Esophagus mucosa (tissue), 1 donor: ENCODE results near the gene DIS3L. TPM values are rescaled to one million over a fixed set of nuclear protein-coding genes. Genes with fewer than 3 reads are reported as not detected.
"Not testable (repeated sequence)": the region's sequence is repeated elsewhere in the genome, so short reads cannot be mapped to it uniquely, and the experiment has no call there.

Experiments
- ATAC-seq: fragments of 200-7000 bp; cut with Tn5 transposase; one replicate; pipeline ENCODE4 v1.9.1; 2020
- total RNA-seq: library from RNA; stranded (reverse); gene quantifications from one replicate; pipeline ENCODE4 v1.2.4, GENCODE V29; 2023
- donor health status: DM: yes; HTN: yes; CAD: no.

The DIS3L gene
- total RNA-seq = 13.7 TPM

DNA sequence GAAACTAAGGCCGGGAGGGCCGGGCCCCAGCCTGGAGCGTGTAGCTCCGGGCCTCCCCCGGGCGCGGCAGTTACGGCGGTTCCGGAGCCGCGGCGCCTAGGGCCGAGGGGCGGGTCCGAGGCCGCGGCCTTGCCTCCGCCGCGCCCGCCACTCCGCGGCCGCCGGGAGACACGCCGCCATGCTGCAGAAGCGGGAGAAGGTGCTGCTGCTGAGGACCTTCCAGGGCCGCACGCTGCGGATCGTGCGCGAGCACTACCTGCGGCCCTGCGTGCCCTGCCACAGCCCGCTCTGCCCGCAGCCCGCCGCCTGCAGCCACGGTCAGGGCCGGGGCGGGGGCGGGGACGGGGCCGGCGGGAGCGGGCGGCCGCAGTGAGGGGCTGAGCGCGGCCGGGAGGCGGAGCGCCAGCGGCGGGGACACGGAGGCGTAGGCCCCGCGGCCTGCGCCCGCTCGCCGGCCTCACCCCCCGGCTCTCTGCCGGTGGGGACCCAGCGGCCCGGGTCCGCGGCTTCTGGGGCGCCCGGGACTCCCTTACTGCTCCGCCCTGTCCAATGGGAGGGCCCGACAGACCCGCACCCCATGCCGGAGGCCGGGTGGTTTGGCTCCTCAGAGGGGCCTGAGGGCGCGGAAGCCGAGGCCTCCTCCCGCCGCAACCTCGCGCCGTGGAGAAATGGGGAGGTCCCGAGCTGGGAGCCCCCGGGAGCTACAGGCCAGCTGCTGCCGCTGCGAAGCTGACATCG, at the start of gene DIS3L:
Gene DIS3L, plus strand, starts transcription at position 150 of the 738 bp plus-strand sequence. Its CDS starts 29 bp downstream, at position 179.
- ATAC-seq = peak; percentile 87

DNA sequence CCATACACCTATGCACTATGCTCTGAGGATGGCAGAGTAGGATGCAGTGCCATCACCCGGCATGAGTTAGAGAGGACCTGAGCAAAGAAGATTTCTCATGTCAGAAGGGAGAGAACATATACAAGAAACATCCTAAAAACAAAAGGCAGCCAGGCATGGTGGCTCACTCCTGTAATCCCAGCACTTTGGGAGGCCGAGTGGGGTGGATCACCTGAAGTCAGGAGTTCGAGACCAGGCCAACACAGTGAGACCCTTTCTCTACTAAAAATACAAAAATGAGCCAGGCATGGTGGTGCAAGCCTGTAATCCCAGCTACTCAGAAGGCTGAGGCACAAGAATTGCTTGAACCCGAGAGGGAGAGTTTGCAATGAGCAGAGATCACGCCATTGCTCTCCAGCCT, 47.5 kb upstream of the DIS3L start:
- not testable (repeated sequence) for ATAC-seq

DNA sequence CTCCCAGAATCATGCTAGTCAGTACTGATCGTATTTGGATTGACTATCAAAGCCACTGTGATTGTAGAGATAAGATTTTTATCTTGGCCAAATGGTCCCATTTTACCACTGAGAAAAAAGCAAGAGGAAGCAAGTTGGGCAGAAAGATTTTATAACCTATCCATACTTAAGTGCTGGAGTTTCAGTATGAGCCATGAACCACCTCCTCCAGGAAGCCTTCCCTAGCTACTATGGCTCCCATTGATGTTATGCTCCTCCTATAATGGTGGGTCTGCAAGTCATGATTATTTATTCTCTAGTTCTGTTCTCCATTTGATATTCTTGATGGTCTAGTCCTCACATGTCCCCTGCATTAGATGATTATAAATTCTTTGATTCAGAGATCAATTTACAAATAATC, 46.4 kb upstream of the DIS3L start:
- no peak for ATAC-seq

DNA sequence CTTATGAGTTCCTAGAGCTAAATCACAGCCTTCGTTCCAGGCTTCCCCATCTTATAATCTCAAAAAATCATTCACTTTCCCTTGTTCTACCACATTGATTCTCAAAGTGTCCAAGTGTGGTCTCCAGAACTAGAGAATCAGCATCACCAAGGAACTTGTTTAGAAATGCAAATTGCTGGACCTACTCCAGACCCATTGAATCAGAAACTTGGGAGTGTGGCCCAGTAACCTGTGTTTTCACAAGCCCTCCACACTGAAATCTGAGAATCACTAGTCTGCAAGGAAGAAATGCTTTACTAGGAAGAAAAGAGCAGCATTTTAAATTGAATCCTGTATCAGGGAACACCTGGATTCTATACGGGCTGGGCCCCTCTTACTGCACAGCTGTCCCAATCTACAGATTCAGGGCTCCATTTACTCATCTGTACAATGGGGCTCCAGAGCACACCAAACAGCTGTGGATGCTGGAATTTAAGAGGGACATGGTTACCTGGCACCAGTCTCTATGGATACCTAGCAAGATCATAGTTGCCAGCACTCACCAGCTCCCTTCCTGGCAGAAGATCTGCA, 43.7 kb upstream of the DIS3L start:
- ATAC-seq = no peak

DNA sequence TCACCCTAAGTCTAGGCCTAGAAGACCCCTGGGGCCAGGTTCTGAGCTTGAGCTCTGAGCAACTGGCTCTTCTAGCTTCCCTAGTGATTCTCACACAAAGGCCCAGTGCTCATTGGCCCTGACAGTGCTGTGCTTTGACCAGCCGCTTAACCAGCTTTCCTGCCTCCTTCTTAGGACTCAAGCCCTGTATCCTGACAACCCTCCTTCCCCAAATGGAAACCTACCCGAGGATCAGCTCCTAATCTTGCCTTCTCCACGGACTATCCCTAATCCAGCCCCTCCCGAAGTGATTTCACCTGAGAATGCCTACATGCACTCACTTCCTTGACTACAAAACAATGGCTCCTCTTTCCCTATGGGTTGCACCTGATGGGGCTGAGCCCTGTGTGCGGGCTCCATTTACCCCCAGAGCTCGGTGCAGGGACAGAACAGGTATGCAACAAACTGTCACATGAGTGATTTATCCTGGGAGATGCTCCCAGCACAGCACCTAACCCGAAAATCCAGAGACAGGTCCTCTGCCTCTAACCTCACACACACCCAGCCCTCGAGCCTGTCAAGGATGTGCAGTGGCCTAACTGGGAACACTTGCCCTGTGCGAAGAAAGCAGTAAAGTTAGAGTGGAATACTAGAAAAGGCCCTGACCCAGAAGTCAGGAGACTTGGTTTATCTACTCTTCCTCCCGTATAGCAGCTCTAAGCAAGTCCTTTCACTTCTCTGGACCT, 42.1 kb upstream of the DIS3L start:
- no peak for ATAC-seq

DNA sequence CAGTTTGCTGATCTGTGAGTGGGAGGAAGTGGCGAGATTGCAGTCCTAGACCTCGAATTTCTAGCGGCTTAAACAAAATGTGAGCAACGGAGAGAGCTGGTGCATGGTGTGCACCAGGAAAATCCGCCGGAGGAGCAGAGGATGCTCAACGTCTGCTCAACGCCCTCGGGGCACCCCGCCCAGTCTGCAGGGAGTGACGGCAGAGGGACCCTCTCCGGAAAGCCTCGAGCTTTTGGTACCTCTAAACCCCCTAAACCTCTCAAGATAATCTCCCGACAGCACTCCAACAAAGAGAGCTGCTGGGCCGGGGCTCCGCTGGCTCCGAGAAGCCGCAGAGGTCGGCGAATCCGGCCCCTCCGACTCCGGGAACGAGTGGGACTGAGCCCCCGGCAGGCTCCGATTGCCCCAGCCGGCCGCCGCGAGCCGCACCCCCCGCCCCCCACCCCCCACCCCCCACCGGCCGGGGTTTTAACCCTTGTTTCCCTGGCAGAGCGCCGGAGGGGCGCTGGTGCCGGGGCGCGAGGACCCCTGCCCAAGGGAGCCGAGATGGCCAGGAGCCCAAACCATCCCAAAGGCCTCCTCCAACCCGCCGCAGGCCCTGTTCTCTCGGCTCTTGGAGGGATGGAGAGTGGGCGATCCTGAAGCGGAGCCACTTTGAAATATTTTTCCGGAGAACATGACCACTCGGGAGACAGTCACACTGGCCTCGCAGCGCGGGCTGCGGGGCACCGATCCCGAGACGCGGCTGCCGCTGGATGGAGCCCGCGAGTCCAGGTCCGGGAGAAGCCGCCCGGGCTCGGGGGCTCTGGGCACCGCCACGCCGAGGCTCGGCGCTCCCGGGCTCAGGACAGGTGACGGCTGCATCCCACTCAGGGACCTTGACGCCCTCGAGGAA, 41.3 kb upstream of the DIS3L start:
- peak; percentile 51 for ATAC-seq

DNA sequence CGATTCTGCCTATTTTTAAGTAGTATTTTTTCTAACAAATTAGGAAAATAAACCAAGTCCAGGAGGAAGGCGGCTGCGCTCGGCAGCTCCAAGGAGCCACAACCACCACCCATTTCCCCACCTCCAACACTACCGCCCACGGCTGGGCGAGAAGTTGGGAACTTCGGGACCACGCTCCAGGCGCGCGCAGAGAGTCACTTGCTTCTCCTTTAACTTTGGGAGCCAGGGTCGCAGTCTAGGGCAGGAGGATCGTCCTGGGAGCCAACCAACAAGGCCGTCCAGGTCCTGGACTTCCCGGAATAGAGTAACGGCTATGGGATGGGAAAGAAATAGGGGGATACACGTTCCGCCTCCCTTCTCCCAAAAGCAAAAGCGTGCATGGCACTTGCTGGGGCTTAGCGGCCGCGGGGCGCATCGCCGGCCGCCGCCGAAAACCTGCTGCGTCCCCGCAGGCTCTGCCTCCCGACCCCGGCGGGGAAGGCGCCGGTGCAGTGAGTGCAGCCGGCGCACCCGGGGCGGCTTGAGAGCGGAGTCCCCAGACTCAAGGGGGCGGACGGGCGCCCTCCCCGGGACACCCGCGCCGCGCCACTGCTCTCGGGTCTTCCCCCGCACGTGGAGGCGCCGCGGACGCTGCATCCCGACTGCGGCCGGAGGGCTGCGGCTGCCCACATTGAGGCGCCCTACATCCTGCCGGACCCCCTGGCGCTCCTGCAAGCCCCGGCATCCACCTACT, 40.5 kb upstream of the DIS3L start:
- no peak for ATAC-seq

DNA sequence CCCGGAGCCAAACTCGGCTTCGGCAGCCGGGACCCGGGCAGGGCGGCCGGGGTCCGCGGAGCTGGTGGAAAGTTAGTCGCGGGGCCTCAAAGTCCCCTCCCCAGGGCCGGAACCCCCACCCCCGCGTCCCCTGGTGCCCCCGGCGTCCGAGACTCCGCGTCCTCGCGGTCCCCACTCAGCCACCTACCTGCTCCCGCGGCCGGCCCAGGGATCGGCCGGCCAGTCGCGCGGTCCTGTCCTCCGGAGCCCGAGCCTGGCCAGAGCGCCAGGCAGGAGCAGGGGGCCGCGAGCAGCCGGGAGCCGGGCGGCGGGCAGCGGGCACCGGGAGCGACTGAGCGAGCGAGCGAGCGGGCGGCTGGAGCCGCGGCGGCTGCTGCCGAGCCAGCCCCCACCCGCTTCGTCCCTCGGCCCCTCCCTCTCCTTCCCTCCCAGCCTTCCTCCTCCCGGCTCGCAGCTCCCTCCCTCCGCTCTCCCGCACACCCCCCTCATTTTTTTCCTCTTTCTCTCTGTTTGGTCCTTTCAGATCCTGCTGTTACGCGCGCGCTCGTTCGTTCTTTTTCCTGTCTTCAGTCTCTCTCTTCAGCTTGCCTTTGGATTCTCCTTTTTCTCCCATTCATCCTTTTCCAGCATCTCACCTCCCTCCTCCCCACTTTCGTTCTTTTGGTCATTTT, 39.8 kb upstream of the DIS3L start, which contains the start of gene MEGF11:
Gene MEGF11, minus strand, starts transcription at position 333 of the 671 bp plus-strand sequence. CDS start 125,347 bp downstream, outside the sequence.
- ATAC-seq = no peak

DNA sequence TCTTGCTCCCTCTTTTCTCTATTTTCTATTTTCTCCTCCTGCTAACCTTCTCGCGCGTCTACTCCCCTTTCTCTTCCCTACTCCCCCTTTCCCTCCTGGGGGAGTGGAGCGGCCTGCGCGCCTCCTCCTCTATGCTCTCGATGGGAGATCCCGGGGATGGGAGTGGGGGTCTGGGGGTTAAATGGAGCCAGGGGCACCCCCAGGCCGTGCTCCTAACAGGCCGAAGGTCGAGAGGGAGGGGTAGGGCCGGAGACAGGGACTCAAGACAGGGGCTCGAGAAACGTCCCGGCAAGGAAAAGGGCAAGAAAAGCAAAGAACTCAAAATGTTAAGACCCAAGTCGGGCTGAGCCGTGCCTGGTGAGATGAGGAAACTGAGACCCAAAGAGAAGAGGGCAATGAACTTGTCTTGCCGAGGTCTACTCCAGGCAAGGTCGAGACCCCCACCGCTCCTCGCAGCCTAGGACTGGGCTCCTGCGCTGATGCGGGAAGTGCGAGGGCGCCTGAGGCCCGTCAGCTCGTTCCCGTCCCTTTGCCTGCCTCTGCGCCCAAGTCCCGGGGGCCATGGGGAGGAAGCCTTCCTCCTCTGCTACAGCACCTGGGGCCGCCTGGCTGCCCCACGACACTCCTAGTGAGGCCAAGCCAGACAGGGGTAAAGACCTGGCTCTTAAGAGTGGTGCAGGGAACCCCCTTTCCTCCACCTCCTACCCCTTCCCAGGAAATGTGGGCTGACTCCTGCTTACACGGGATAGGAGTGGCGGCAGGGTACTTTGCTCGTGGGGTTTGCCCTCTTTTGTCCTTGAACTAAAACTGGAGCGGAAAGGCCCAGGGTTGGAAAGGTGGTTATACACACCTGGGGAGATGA, 39.0 kb upstream of the DIS3L start:
- no peak for ATAC-seq

DNA sequence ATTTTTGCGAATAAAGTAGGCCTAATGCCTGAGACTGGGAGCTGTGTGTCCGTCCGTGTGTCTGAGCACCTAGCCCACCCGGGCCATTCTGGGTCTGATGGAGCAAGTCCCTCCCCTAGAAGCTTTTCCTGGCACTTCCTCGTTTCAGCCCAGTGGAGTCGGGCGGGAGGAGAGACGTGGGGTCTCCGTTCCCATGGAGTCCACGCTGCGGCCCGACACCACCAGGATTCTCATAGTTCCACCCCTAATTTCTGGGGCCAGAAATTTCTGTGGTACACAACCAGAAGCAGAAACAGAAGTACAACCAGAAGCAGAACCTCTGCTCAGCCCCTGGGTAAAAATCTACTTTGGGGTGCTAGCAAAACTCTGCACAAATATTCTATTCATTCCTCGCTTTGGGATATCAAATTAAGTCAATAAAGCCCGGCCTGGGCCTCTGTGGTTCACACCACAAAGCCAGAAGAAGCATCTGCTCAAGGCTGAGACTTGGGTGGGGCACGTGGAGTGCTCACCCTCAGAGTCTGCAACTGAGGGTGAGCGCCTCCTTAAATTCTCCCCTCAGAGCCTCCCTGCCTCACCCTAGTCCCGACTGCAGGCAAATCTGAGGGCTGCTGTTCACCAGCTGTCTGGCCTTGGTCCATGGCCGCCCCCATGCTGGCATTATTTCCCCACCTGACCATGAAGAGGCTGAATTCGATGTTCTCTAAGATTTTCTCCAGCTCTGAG, 38.3 kb upstream of the DIS3L start:
- ATAC-seq = no peak

DNA sequence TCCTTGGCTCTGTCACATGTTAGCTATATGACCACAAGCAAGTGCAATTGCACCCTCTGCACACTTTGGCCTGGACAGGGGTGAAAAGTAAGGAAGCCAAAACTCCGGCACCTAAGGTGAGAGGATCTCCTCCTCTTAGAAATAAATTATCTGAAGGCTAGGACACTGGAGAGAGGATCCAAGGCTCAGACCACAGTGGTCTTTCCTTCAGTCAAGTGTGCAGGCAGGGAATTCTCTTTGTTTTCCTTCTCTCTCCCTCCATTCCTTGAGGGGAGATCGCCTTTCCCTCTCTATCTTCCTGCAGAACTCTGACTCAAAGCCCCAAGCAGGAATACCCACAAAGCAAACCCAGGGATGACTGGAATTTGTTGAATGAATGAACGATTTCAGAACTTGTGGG, 36.7 kb upstream of the DIS3L start:
- ATAC-seq = no peak

DNA sequence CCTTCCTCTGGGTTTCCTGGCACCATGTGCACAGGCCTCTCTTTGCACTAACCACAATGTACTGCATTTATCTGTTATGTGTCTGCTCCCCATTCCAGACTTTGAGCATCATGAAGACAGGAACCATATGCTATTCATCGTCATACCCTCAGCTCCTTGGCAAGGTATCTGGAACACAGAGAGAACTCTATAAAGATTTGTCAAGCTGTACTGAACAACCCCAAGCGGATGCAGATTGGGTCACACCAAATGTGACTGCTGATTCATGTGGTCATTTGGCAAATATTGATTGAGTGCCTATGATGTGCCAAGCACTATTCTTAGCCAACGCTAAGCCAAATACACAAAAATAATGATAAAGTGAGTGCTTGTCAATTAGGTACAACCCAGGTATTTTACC, 32.3 kb upstream of the DIS3L start:
- no peak for ATAC-seq

DNA sequence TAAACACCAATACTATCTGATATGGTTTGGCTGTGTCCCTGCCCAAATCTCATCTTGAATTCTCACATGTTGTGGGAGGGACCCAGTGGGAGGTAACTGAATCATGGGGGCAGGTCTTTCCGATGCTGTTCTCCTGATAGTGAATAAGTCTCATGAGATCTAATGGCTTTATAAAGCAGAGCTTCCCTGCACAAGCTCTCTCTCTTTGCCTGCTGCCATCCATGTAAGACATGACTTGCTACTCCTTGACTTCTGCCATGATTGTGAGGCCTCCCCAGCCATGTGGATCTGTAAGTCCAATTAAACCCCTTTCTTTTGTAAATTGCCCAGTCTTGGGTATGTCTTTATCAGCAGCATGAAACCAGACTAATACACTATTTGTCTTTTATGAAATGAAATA, 30.5 kb upstream of the DIS3L start:
- not testable (repeated sequence) for ATAC-seq

DNA sequence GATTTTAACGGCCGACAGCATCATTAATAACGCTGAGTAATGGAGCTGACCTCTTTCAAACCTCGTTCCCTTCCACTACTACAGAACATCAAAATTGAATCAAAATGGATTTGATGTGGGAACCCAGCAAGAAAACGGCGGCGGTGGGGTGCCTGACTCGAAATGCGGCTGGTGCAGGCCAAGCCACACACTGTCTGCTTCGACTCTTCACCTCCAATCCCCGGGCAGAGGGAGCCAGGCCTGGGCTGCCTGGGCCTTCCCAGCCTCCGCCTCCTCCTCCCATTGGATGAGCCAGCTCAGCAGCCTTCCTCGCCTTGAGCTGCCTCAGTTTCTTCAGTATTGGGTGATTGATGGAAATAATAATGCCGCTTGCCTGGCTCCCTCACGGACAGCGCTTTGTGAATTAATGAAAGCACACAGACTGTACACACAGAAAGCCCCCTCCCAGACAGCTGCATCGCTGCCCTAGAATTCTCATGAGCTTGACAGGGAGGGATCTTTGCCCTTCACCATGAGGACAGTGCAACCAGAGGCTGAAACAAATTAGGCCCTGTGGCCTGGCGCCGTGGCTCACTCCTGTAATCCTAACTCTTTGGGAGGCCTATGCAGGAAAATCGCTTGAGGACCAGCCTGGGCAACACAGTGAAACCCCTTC, 28.4 kb upstream of the DIS3L start:
- no peak for ATAC-seq

DNA sequence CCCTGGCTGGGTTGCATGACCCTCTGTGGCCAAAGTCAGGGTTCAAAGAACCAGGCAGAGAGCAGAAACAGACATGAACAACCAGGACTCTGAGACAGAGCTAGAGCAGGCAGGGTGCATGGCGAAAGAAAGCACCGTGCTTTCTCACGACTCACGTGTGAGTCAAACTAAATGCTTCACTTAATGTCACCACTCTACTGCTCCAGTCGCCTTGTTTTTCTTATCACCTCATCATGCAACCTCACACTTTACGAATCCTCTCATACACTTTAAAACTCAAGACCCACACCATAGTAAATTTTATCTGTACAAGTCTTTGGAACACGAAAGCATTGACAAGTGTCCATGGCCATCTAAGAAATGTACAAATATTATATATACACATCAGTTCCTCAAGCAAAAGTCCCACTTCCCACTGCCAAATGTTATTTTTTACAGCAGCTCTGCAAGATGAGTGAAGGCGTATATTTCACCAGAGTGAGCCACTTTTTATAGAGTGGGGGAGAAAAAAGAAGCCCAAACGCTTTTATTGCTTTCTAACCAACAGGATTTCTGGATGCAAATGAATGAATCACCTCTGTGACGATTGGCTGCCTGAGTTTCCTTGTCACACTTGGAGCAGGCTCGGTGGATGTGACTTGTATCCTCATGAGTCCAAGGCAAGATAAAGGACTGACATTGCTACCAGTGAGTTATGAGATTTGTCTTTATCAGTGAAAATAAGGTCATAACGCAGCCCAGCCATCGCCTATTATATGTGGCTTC, 23.9 kb upstream of the DIS3L start:
- ATAC-seq = peak; percentile 48

DNA sequence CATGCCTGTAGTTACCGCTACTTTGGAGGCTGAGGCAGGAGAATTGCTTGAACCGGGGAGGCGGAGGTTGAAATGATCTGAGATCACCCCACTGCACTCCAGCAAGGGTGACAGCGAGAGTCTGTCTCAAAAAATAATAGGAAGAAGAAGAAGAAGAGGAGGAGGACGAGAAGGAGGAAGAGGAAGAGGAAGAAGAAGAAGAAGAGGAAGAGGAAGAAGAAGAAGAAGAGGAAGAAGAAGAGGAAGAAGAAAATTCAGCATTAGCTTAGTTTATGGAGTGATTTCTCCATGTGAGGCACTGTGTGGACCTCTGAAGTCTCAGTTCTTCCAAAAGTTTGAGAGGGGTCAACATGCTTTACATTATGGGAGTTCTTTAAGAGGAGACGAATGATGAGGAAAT, 22.4 kb upstream of the DIS3L start:
- ATAC-seq = no peak

DNA sequence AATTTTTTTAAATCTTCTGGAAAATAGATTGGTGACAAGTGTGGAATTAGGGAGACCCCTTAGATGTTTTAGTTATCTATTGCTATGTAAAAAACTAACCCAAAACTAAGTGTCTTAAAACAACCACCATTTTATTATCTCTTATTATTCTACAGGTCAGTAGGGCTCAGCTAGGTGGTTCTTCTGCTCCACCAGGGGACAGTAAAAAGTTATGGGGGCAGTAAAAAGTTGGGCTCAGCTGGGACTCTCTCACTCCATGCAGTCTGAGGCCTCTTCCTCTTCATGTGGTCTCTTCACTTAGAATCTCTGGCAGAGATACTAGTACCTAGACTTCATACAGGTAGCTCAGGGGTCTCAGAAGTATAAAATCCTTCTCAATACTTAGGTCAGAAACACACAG, 18.0 kb upstream of the DIS3L start:
- ATAC-seq = no peak

DNA sequence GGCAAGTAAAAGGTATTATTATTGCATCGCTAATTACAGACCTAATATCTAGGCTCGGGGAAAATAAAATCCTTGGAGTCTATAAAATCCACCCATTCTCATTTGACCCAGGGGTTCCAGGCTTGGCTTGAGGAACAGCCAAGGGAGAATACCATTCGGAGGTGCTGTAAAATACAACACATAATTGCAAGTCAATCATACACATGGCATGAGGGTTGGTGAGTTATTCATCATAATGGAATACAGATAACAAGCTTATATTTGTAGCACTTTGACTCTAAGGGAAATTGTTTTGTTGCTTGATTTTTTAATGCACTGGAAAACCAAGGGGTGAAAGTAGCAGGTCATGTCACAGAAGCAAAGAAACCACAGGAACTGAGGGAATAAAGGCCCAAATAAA, 16.8 kb upstream of the DIS3L start:
- ATAC-seq = no peak
